Suprapubic skin (tissue), 4 donors: ENCODE data around the gene MAN2B1. TPM values are rescaled to one million over a fixed set of nuclear protein-coding genes. Genes with fewer than 3 reads are reported as not detected.
"Not testable (repeated sequence)": the region's sequence is repeated elsewhere in the genome, so short reads cannot be mapped to it uniquely, and the experiment has no call there.

ENCODE experiments used
- DNase-seq, 2 donors: peaks; one replicate each; pipeline ENCODE4 v3.0.0-alpha.2; 2019; ENCODE audit warnings: low spot score in 2 of 2
- H3K27ac ChIP-seq: fragments of 200-600 bp; sonication (generic); one replicate; pipeline ENCODE4 v1.5.1; 2019
- H3K27me3 ChIP-seq: fragments of 200-600 bp; sonication (generic); one replicate; pipeline ENCODE4 v1.5.1; 2019
- H3K36me3 ChIP-seq: fragments of 200-600 bp; sonication (generic); one replicate; pipeline ENCODE4 v1.5.1; 2019
- H3K4me1 ChIP-seq: fragments of 200-600 bp; sonication (generic); one replicate; pipeline ENCODE4 v1.5.1; 2019
- H3K4me3 ChIP-seq: fragments of 200-600 bp; sonication (generic); one replicate; pipeline ENCODE4 v1.5.1; 2019; ENCODE audit warnings: mild to moderate bottlenecking
- H3K9me3 ChIP-seq: fragments of 200-600 bp; sonication (generic); one replicate; pipeline ENCODE4 v1.5.1; 2019
- EP300 ChIP-seq: sonication (generic); formaldehyde crosslinking; IDR thresholded peaks from one replicate; pipeline ENCODE4 v1.6.1; 2017; ENCODE audit warnings: antibody characterized with exemption
- POLR2A ChIP-seq, 2 donors: fragments of 450-650 bp; IDR thresholded peaks; one replicate each; pipeline ENCODE4 v1.6.1; 2017; ENCODE audit warnings: antibody characterized with exemption in 2 of 2, mild to moderate bottlenecking in 2 of 2, moderate library complexity in 2 of 2
- POLR2AphosphoS5 ChIP-seq, 3 donors: sonication (generic); formaldehyde crosslinking; IDR thresholded peaks; one replicate each; pipeline ENCODE4 v1.6.1; 2017; ENCODE audit warnings: antibody characterized with exemption in 3 of 3
- WGBS: methylation state at CpG from one replicate; pipeline ENCODE4 v1.1.5; 2018; 5-methylcytosine and 5-hydroxymethylcytosine counted together
- total RNA-seq, 4 donors: library from RNA; depleted of rRNA; stranded (reverse); fragments of >200 nt; gene quantifications; one replicate each; pipeline ENCODE4 v1.1.0, GENCODE V29; 2016
- TF ChIP-seq, protein P1 (sequence below), 2 donors: fragments of 200-600 bp in 1 of 2; fragments of 450-650 bp in 1 of 2; sonication (generic) in 1 of 2; IDR thresholded peaks; one replicate each; pipeline ENCODE4 v1.5.1; 2016 to 2019; ENCODE audit warnings: antibody characterized with exemption in 2 of 2, mild to moderate bottlenecking in 1 of 2, moderate library complexity in 1 of 2

The MAN2B1 gene
- total RNA-seq, 4 donors from 2014 or later, result 42.6 to 94.1 (median 78.9) TPM

DNA sequence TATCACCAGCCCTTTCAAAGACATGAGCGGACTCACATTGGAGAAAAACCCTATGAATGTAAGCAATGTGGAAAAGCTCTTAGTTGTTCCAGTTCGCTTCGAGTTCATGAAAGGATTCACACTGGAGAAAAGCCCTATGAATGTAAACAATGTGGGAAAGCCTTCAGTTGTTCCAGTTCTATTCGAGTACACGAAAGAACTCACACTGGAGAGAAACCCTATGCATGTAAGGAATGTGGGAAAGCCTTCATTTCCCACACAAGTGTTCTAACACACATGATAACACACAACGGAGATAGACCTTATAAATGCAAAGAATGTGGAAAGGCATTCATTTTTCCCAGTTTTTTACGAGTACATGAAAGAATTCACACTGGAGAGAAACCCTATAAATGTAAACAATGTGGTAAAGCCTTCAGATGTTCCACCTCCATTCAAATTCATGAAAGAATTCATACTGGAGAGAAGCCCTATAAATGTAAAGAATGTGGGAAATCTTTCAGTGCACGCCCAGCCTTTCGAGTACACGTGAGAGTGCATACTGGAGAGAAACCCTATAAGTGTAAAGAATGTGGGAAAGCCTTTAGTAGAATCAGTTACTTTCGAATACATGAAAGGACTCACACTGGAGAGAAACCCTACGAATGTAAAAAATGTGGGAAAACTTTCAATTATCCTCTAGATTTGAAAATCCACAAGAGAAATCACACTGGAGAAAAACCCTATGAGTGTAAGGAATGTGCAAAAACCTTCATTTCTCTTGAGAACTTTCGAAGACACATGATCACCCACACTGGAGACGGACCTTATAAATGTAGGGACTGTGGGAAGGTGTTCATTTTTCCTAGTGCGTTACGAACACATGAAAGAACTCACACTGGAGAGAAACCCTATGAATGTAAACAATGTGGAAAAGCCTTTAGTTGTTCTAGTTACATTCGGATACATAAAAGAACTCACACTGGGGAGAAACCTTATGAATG lies 38.2 kb downstream of the MAN2B1 start:
- Histone ChIP-seq H3K4me3 (no peak overlapping the region), H3K4me1 (no peaks in the 10 kb centered on the region), H3K27ac (no peak overlapping the region), H3K27me3 (no peaks in the 10 kb centered on the region), H3K36me3 (peaks cover 74% of the 10 kb centered on the region), H3K9me3 (peaks cover 11% of the 10 kb centered on the region)
- TF ChIP-seq EP300 (no peak), POLR2A (IDR thresholded peaks at IDR 0.05) (no peak), POLR2AphosphoS5 (IDR thresholded peaks at IDR 0.05) (no peak)
- TF ChIP-seq, protein P1, sequence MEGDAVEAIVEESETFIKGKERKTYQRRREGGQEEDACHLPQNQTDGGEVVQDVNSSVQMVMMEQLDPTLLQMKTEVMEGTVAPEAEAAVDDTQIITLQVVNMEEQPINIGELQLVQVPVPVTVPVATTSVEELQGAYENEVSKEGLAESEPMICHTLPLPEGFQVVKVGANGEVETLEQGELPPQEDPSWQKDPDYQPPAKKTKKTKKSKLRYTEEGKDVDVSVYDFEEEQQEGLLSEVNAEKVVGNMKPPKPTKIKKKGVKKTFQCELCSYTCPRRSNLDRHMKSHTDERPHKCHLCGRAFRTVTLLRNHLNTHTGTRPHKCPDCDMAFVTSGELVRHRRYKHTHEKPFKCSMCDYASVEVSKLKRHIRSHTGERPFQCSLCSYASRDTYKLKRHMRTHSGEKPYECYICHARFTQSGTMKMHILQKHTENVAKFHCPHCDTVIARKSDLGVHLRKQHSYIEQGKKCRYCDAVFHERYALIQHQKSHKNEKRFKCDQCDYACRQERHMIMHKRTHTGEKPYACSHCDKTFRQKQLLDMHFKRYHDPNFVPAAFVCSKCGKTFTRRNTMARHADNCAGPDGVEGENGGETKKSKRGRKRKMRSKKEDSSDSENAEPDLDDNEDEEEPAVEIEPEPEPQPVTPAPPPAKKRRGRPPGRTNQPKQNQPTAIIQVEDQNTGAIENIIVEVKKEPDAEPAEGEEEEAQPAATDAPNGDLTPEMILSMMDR (IDR thresholded peaks at IDR 0.05), result no peak
- DNase-seq, result no peak
- WGBS, result 97% methylated on average over 17 of the region's 17 CpGs

DNA sequence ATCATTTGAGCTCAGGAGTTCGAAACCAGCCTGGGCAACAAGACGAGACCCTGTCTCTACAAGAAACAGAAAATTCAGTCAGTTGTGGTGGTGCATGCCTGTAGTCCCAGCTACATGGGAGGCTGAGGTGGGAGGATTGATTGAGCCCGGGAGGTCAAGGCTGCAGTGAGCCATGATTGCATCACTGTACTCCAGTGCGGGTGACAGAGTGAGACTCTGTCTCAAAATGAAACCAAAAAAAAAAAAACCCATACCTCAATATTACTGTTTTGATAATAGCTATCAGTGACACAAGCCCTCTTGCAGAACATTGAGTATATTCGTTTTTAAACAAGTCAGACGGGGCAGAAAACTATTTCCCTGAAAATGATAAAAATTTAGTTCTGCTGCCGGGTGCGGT lies 39.6 kb downstream of the MAN2B1 start:
- Histone ChIP-seq H3K27ac (no peak overlapping the region), H3K9me3 (peaks cover 11% of the 10 kb centered on the region), H3K4me1 (no peaks in the 10 kb centered on the region), H3K4me3 (no peak overlapping the region), H3K27me3 (no peaks in the 10 kb centered on the region), H3K36me3 (peaks cover 72% of the 10 kb centered on the region)
- TF ChIP-seq EP300, result no peak
- TF ChIP-seq POLR2A (IDR thresholded peaks at IDR 0.05), result no peak
- TF ChIP-seq, protein P1 (IDR thresholded peaks at IDR 0.05), result no peak
- no peak for TF ChIP-seq POLR2AphosphoS5 (IDR thresholded peaks at IDR 0.05)
- 97% methylated on average over 8 of the region's 8 CpGs for WGBS
- DNase-seq, result no peak

DNA sequence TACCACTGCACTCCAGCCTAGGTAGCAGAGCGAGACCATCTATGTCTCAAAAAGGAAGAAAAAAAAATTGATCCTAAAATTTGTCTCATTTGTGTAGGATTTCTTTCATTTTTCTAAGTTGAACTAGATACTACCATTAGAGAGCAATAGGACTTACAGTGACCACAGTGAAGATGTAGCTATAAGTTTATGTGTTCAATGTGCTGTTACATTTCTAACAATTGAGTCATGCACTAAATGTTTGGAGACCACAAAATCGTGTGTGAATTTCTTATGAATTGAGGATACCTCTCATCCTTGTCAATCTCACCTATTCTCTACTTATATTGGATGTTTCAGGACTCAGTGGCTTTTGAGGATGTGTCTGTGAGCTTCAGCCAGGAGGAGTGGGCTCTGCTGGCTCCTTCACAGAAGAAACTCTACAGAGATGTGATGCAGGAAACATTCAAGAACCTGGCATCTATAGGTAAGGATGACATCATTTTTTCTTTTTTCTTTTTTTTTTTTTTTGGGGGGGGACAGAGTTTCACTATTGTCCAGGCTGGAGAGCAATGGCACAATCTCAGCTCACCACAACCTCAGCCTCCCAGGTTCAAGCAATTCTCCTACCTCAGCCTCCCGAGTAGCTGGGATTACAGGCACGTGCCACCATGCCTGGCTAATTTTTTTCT lies 43.0 kb downstream of the MAN2B1 start:
- Histone ChIP-seq H3K9me3 (peaks cover 6% of the 10 kb centered on the region), H3K36me3 (peaks cover 49% of the 10 kb centered on the region), H3K27me3 (no peaks in the 10 kb centered on the region), H3K4me1 (no peaks in the 10 kb centered on the region), H3K27ac (no peak overlapping the region), H3K4me3 (no peak overlapping the region)
- no peak for TF ChIP-seq POLR2AphosphoS5 (IDR thresholded peaks at IDR 0.05)
- TF ChIP-seq, protein P1 (IDR thresholded peaks at IDR 0.05), result no peak
- no peak for TF ChIP-seq POLR2A (IDR thresholded peaks at IDR 0.05)
- no peak for TF ChIP-seq EP300
- no peak for DNase-seq
- WGBS, result 87% methylated on average over 4 of the region's 4 CpGs

DNA sequence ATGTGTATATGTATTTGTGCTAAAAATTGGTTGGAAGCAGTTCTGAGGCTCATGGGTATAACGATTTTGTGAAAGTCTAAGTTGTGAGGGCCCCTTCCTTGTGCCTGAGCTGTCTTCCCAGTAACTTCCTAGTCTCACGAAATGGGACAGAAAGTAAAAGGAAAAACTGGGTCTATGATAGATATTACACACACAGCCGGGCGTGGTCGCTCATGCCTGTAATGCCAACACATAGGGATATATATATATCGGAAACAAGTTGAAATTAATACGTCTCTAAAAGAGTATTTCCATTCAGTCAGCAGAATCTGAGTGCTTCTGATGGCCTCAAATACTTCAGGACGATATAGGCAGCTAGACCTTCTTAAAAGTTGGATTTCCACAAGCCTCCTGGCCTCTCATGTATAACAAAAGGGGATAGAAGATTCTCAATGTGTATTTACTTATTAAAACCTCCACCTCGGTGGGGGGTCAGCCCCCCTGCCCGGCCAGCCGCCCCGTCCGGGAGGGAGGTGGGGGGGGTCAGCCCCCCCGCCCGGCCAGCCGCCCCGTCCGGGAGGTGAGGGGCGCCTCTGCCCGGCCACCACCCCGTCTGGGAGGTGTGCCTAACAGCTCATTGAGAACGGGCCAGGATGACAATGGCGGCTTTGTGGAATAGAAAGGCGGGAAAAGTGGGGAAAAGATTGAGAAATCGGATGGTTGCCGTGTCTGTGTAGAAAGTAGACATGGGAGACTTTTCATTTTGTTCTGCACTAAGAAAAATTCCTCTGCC lies 45.1 kb downstream of the MAN2B1 start:
- WGBS, result 65% methylated on average over 26 of the region's 26 CpGs
- not testable (repeated sequence) for H3K27me3 ChIP-seq, H3K4me1 ChIP-seq, DNase-seq, H3K4me3 ChIP-seq, H3K9me3 ChIP-seq, H3K27ac ChIP-seq
- peaks cover 33% of the 10 kb centered on the region for H3K36me3 ChIP-seq

DNA sequence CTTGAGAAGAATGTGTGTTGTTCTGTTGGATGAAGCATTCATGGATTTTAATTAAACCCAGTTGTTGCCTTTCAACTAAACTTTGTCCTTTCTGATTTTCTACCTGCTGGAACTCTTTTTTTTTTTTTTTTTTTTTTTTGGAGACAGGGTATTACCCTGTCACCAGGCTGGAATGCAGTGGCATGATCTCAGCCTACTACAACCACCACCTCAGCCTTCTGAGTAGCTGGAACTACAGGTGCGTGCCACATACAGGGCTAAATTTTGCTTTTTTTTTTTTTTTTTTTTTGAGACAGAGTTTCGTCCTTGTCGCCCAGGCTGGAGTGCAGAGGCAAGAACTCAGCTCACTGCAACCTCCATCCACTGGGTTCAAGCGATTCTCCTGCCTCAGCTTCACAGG lies 48.9 kb downstream of the MAN2B1 start:
- WGBS, result 98% methylated on average over 4 of the region's 4 CpGs
- TF ChIP-seq, protein P1 (IDR thresholded peaks at IDR 0.05), result no peak
- no peak for TF ChIP-seq POLR2A (IDR thresholded peaks at IDR 0.05)
- no peak for TF ChIP-seq POLR2AphosphoS5 (IDR thresholded peaks at IDR 0.05)
- TF ChIP-seq EP300, result no peak
- peaks cover 15% of the 10 kb centered on the region for H3K4me1 ChIP-seq
- no peaks in the 10 kb centered on the region for H3K27me3 ChIP-seq
- no peak overlapping the region for H3K4me3 ChIP-seq
- no peak overlapping the region for H3K27ac ChIP-seq
- peaks cover 12% of the 10 kb centered on the region for H3K36me3 ChIP-seq
- DNase-seq, result no peak
- H3K9me3 ChIP-seq, result no peaks in the 10 kb centered on the region
